ENCODE measurements around the gene UGGT1. TPM values are rescaled to one million over a fixed set of nuclear protein-coding genes. Genes with fewer than 3 reads are reported as not detected.

The UGGT1 gene
- total and polyA plus RNA-seq, 10 donors, result 4.0 to 64.6 (median 48.1) TPM

DNA sequence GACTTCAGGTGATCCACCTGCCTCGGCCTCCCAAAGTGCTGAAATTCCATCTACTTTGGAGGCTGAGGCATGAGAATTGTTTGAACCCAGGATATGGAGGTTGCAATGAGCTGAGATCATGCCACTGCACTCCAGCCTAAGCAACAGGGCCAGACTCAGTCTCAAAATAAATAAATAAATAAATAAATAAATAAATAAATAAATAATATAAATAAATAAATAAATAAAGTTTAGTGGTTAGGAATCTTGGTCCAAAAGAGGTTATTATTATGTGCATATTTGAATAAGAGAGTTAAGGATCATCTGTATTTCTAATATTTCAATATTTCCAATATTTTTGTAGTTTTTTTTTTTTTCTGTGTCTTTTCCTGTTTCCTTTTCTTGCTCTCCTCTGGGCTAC lies 136.9 kb downstream of the UGGT1 start:
- WGBS, 5 donors, result 94 to 100% (median 100%) methylated on average over 1 of the region's 1 CpG
- no peak for DNase-seq
- Histone ChIP-seq H3K4me1 (peaks cover 0 to 6% (median 5%) of the 10 kb centered on the region in 6 donors), H3K27me3 (replicated peaks in 1 of 7) (peaks cover 0 to 14% (median 3%) of the 10 kb centered on the region in 7 donors), H3K9me3 (peaks cover 0 to 9% (median 0%) of the 10 kb centered on the region in 8 donors), H3K27ac (no peak overlapping the region), H3K4me3 (no peak overlapping the region), H3K36me3 (no peaks in the 10 kb centered on the region)
- intact Hi-C loops (cut with DNase I; ENCODE audit: low total_unique reads), result no loop called here
- no peak for TF ChIP-seq POLR2AphosphoS5 (IDR thresholded peaks at IDR 0.05)
- TF ChIP-seq POLR2A (IDR thresholded peaks at IDR 0.05), result no peak
- TF ChIP-seq CTCF (IDR thresholded peaks at IDR 0.05 in 8 of 11, conservative IDR thresholded peaks at IDR 0.05 in 3 of 11), result no peak

DNA sequence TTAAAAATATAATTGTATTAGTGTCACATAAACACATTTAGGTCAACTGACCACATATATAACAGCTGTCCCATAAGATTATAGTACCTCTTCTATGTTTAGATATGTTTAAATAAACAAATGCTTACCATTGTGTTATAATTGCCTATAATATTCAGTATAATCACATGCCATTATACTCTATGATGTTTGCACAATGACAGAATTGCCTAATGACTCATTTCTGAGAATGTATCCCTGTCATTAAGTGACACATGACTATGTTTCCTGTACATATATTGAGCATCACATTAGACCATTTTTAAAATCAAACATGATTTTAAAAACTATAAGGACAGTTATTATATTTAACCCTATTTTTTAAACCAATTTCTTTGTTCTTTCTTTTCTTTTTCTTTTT lies 137.9 kb downstream of the UGGT1 start:
- TF ChIP-seq CTCF (IDR thresholded peaks at IDR 0.05 in 8 of 11, conservative IDR thresholded peaks at IDR 0.05 in 3 of 11) (no peak), POLR2A (IDR thresholded peaks at IDR 0.05) (no peak), POLR2AphosphoS5 (IDR thresholded peaks at IDR 0.05) (no peak)
- intact Hi-C loops (cut with DNase I; ENCODE audit: low total_unique reads), result no loop called here

GRCh38 chr2:128232965-128233789 lies 142.2 kb downstream of the UGGT1 start:
- no peaks in the 10 kb centered on the region for H3K9me3 ChIP-seq
- H3K4me1 ChIP-seq, result peaks cover 3 to 18% (median 9%) of the 10 kb centered on the region in 6 donors
- intact Hi-C loops (cut with DNase I; ENCODE audit: low total_unique reads), result no loop called here
- H3K4me3 ChIP-seq, result peak overlapping the region; percentile 57 to 86 (median 72)
- peaks cover 0 to 17% (median 3%) of the 10 kb centered on the region in 7 donors for H3K27me3 ChIP-seq (replicated peaks in 1 of 7)
- peak; percentile 98 for DNase-seq
- peak overlapping the region in 6 of 8 donors; percentile 26 to 82 (median 55) for H3K27ac ChIP-seq
- TF ChIP-seq POLR2AphosphoS5 (IDR thresholded peaks at IDR 0.05), result peak in 2 of 3 donors; percentile 55 to 77
- peak; percentile 73 to 97 (median 93) for TF ChIP-seq CTCF (IDR thresholded peaks at IDR 0.05 in 8 of 11, conservative IDR thresholded peaks at IDR 0.05 in 3 of 11)
- no peak for TF ChIP-seq POLR2A (IDR thresholded peaks at IDR 0.05)
- no peaks in the 10 kb centered on the region for H3K36me3 ChIP-seq
- 0 to 1% (median 0%) methylated on average over 39 to 84 of the region's 84 CpGs for WGBS, 5 donors

More for the DNA sequence above, 137.9 kb downstream of the UGGT1 start:
- H3K27me3 ChIP-seq (replicated peaks in 1 of 7), result peaks cover 0 to 17% (median 3%) of the 10 kb centered on the region in 7 donors
- peaks cover 0 to 9% (median 0%) of the 10 kb centered on the region in 8 donors for H3K9me3 ChIP-seq
- DNase-seq, result no peak
- H3K27ac ChIP-seq, result no peak overlapping the region
- peaks cover 3 to 16% (median 9%) of the 10 kb centered on the region in 6 donors for H3K4me1 ChIP-seq
- H3K36me3 ChIP-seq, result no peaks in the 10 kb centered on the region
- no peak overlapping the region for H3K4me3 ChIP-seq

DNA sequence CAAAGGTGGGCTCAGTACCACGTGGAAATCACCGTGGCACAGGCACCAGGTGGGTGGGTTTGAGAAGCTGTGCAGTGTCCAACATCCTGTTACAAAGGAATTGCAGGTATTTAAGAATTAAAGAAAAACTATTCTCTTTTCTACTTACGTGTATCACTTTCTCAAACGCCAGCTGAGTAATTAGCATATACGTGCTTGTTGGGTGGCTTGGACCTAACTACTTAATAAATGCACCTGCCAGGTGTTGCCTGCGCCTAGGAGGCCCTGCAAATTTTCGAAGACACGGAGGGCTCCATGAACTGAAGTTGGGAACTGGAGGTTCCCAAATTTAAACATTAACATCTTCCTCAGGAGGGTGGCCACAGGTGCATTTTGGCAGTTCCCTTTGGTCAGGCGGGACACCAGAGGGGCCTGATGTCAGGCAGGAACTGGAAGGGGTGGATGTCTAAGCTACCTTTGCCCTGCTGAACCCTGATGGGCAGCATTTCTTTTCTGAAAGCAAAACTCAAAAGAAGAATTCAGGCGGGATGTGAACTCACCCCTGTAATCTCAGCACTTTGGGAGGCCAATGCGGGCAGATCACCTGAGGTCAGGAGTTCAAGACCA lies 142.9 kb downstream of the UGGT1 start:
- no peaks in the 10 kb centered on the region for H3K9me3 ChIP-seq
- peaks cover 0 to 17% (median 3%) of the 10 kb centered on the region in 7 donors for H3K27me3 ChIP-seq (replicated peaks in 1 of 7)
- no peak overlapping the region for H3K27ac ChIP-seq
- intact Hi-C loops (cut with DNase I; ENCODE audit: low total_unique reads), result no loop called here
- H3K4me1 ChIP-seq, result peaks cover 3 to 18% (median 9%) of the 10 kb centered on the region in 6 donors
- WGBS, 5 donors, result 50 to 62% (median 53%) methylated on average over 11 of the region's 11 CpGs
- no peak for DNase-seq
- no peaks in the 10 kb centered on the region for H3K36me3 ChIP-seq
- TF ChIP-seq POLR2A (IDR thresholded peaks at IDR 0.05), result no peak
- TF ChIP-seq CTCF (IDR thresholded peaks at IDR 0.05 in 8 of 11, conservative IDR thresholded peaks at IDR 0.05 in 3 of 11), result peak in 2 of 11 experiments; percentile 20 to 46
- peak overlapping the region in 6 of 8 donors; percentile 57 to 76 (median 70) for H3K4me3 ChIP-seq

Measured in spleen (tissue), 11 donors.